Right lobe of liver (tissue), 4 donors: ENCODE results near the gene B4GALT5.
"Not testable (repeated sequence)": the region's sequence is repeated elsewhere in the genome, so short reads cannot be mapped to it uniquely, and the experiment has no call there.

Experiments used
- POLR2A ChIP-seq: fragments of 450-650 bp; IDR thresholded peaks from one replicate; pipeline ENCODE4 v1.6.1; 2017; ENCODE audit warnings: antibody characterized with exemption, mild to moderate bottlenecking
- TF ChIP-seq, protein P1 (sequence below), 4 donors: fragments of 200-600 bp in 3 of 4; fragments of 450-650 bp in 1 of 4; IDR thresholded peaks; one replicate each; pipeline versions ENCODE4 v1.5.1 to v1.8.0; 2016 to 2022; ENCODE audit warnings: antibody characterized with exemption in 4 of 4, mild to moderate bottlenecking in 2 of 4
- donor health status: DM: no; HTN: no; CAD: no.
- donor health status: DM: no; HTN: no; CAD: no.
- donor health status: DM: no; HTN: yes; CAD: no.

DNA sequence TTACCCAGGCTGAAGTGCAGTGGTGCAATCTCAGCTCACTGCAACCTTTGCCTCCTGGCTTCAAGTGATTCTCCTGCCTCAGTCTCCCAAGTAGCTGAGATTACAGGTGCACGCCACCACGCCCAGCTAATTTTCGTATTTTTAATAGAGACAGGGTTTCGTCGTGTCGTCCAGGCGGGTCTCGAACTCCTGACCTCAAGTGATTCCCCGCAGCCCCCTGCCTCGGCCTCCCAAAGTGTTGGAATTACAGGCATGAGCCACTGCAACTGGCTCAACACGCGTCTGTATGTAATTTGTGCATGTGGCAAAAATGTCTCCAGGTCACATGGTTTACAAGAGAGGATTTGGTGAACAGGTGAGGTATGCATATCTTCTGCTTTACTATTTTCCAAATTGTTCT is 7.6 kb upstream of the B4GALT5 start:
- TF ChIP-seq, protein P1, sequence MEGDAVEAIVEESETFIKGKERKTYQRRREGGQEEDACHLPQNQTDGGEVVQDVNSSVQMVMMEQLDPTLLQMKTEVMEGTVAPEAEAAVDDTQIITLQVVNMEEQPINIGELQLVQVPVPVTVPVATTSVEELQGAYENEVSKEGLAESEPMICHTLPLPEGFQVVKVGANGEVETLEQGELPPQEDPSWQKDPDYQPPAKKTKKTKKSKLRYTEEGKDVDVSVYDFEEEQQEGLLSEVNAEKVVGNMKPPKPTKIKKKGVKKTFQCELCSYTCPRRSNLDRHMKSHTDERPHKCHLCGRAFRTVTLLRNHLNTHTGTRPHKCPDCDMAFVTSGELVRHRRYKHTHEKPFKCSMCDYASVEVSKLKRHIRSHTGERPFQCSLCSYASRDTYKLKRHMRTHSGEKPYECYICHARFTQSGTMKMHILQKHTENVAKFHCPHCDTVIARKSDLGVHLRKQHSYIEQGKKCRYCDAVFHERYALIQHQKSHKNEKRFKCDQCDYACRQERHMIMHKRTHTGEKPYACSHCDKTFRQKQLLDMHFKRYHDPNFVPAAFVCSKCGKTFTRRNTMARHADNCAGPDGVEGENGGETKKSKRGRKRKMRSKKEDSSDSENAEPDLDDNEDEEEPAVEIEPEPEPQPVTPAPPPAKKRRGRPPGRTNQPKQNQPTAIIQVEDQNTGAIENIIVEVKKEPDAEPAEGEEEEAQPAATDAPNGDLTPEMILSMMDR (IDR thresholded peaks at IDR 0.05) = not testable (repeated sequence)
- not testable (repeated sequence) for TF ChIP-seq POLR2A
